Ovary (tissue), 10 donors: ENCODE data around the gene SPANXB1. TPM values are rescaled to one million over a fixed set of nuclear protein-coding genes. Genes with fewer than 3 reads are reported as not detected.
"Not testable (repeated sequence)": the region's sequence is repeated elsewhere in the genome, so short reads cannot be mapped to it uniquely, and the experiment has no call there.

Source experiments
- DNase-seq, 5 donors: peaks; one replicate each; pipeline ENCODE4 v3.0.0-alpha.2; 2019 to 2020
- H3K27ac ChIP-seq, 2 donors: fragments of 200-600 bp; one replicate each; pipeline versions ENCODE4 v1.5.1 to v1.8.0; 2019 to 2022
- H3K27me3 ChIP-seq: fragments of 200-600 bp; one replicate; pipeline ENCODE4 v1.8.0; 2022
- H3K36me3 ChIP-seq: fragments of 200-600 bp; sonication (generic); one replicate; pipeline ENCODE4 v1.5.1; 2019
- H3K4me1 ChIP-seq: one replicate; pipeline ENCODE4 v1.8.1; 2013; ENCODE audit warnings: mild to moderate bottlenecking, moderate library complexity; ENCODE audit not compliant: insufficient read depth
- H3K4me3 ChIP-seq: fragments of 200-600 bp; sonication (generic); one replicate; pipeline ENCODE4 v1.5.1; 2017
- H3K9me3 ChIP-seq, 2 donors: fragments of 200-600 bp in 1 of 2; sonication (generic) in 1 of 2; one replicate each; pipeline versions ENCODE4 v1.5.1 to v1.8.1; 2013 to 2019; ENCODE audit warnings: mild to moderate bottlenecking in 1 of 2, moderate library complexity in 1 of 2
- EP300 ChIP-seq: sonication (generic); formaldehyde crosslinking; IDR thresholded peaks from one replicate; pipeline ENCODE4 v1.6.1; 2017; ENCODE audit warnings: antibody characterized with exemption
- POLR2A ChIP-seq: fragments of 450-650 bp; IDR thresholded peaks from one replicate; pipeline ENCODE4 v1.6.1; 2017; ENCODE audit warnings: antibody characterized with exemption, mild to moderate bottlenecking, moderate library complexity
- WGBS, 3 donors: extraction: QIAGEN DNeasy Blood & Tissue Kit in 1 of 3; methylation state at CpG; one replicate each; pipeline versions ENCODE4 v1.1.5 to v1.1.7; 2013 to 2017; 5-methylcytosine and 5-hydroxymethylcytosine counted together
- intact Hi-C, 4 donors: fragments of 100-400 bp; cut with DNase I; formaldehyde crosslinking; loops; one replicate each; pipeline versions ENCODE4 v1.11.0 to v1.15.1; 2022 to 2023
- long read RNA-seq, 3 donors: library from polyadenylated mRNA in 2 of 3; unstranded in 2 of 3; transcript quantifications; one replicate each; pipeline ENCODE4 v2.0.0 and lab custom pipeline, GENCODE V29; 2021 to 2026
- polyA plus RNA-seq, 2 donors: library from polyadenylated mRNA; stranded (reverse); fragments of 200-250 nt in 1 of 2; fragments of 350-450 nt in 1 of 2; fragmentation: Illumina TruSeq in 1 of 2; extraction: RNeasy Lipid Tissue Mini Kit (QIAGEN cat#74804) in 1 of 2; gene quantifications; one replicate each; pipeline ENCODE4 v1.2.3, GENCODE V29; 2013 to 2014
- total RNA-seq, 7 donors: library from RNA; depleted of rRNA in 2 of 7; stranded (reverse); fragments of >200 nt in 2 of 7; fragmentation: NEBNext Ultra II Directional in 3 of 7; extraction: Animal tissue kit (Norgen Biotek cat#: 25700) in 3 of 7; gene quantifications; one replicate each; pipeline versions ENCODE4 v1.1.0 to v1.2.4, GENCODE V29; 2016 to 2023
- TF ChIP-seq, protein P1 (sequence below), 3 donors: fragments of 450-650 bp in 2 of 3; fragments of 200-600 bp in 1 of 3; IDR thresholded peaks; one replicate each; pipeline versions ENCODE4 v1.5.1 to v1.8.0; 2016 to 2022; ENCODE audit warnings: antibody characterized with exemption in 3 of 3, mild to moderate bottlenecking in 1 of 3
- donor health status: DM: no; HTN: no; CAD: no; lungs with moderate emphysema.
- donor health status: DM: no; HTN: no; CAD: no.
- donor health status: Bipolar disorder and iron deficiency.
- donor health status: DM: yes; HTN: yes; CAD: no.
- donor health status: DM: no; HTN: no; CAD: no.
- donor health status: DM: yes; HTN: yes; CAD: no.

The SPANXB1 gene, protein sequence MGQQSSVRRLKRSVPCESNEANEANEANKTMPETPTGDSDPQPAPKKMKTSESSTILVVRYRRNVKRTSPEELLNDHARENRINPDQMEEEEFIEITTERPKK
- total RNA-seq (not detected), polyA plus RNA-seq (not detected)
- long read RNA-seq, donor 1 = 0 reads
- long read RNA-seq, donor 2, partial matches to known transcripts = 0 of 1 reads
- long read RNA-seq, donor 2, other reads (novel, unspliced or antisense) = 0 of 1 reads
- long read RNA-seq, donor 3 = 0 reads

DNA sequence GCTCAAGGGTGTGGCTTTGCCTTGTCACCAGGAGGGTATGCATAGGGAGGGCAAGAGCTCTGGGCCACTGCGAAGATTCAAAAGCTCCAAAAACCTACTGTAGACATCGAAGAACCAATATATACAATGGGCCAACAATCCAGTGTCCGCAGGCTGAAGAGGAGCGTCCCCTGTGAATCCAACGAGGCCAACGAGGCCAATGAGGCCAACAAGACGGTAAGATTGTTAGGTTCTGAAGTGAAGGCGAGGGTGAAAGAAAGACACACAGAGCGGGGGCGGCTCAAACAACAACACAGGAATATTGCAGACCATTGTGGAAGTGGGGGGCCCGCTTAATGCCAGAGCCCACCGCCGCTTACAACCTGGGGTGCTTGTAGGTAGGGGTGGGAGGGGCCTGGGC is at the start of gene SPANXB1:
Gene SPANXB1 (plus strand): TSS at position 27 of the 400 bp plus-strand sequence. CDS start 100 bp downstream, at position 127.
- DNase-seq, H3K9me3 ChIP-seq, H3K4me1 ChIP-seq, intact Hi-C loops, H3K27ac ChIP-seq, H3K4me3 ChIP-seq, H3K27me3 ChIP-seq, H3K36me3 ChIP-seq: not testable (repeated sequence)
- WGBS, 3 donors = 90 to 95% (median 94%) methylated on average over 13 of the region's 13 CpGs

DNA sequence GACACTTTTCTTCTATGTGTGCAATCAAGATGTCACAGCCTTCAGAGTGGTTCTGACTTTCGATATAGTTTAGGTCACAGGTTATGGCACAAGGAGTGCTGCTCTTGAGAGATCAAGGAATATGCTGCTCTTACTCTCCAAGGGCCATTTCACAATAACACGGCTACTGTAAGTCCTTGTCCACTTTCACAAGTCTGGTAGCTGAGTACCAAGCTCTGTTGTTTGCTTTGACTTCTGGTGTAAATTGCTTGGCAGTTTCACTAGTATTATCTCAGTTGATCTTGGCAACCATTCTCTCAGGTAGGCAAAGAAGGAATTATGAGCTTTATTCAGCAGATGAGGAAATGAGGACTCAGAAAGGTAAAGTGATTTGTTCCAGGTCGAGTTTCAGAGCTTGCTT is 35.4 kb upstream of the SPANXB1 start:
- intact Hi-C loops = no loop called here
- Histone ChIP-seq H3K27me3 (no peaks in the 10 kb centered on the region), H3K27ac (no peak overlapping the region), H3K9me3 (no peaks in the 10 kb centered on the region), H3K36me3 (no peaks in the 10 kb centered on the region), H3K4me3 (no peak overlapping the region), H3K4me1 (no peaks in the 10 kb centered on the region)
- no peak for TF ChIP-seq EP300
- TF ChIP-seq POLR2A = no peak
- no peak for DNase-seq
- WGBS, 3 donors = 63 to 74% (median 71%) methylated on average over 3 of the region's 3 CpGs

- no peak for TF ChIP-seq POLR2A
- TF ChIP-seq EP300 = no peak
- TF ChIP-seq, protein P1, sequence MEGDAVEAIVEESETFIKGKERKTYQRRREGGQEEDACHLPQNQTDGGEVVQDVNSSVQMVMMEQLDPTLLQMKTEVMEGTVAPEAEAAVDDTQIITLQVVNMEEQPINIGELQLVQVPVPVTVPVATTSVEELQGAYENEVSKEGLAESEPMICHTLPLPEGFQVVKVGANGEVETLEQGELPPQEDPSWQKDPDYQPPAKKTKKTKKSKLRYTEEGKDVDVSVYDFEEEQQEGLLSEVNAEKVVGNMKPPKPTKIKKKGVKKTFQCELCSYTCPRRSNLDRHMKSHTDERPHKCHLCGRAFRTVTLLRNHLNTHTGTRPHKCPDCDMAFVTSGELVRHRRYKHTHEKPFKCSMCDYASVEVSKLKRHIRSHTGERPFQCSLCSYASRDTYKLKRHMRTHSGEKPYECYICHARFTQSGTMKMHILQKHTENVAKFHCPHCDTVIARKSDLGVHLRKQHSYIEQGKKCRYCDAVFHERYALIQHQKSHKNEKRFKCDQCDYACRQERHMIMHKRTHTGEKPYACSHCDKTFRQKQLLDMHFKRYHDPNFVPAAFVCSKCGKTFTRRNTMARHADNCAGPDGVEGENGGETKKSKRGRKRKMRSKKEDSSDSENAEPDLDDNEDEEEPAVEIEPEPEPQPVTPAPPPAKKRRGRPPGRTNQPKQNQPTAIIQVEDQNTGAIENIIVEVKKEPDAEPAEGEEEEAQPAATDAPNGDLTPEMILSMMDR (IDR thresholded peaks at IDR 0.05) = no peak
- Histone ChIP-seq H3K27me3 (no peaks in the 10 kb centered on the region), H3K4me1 (no peaks in the 10 kb centered on the region), H3K36me3 (no peaks in the 10 kb centered on the region), H3K4me3 (no peak overlapping the region), H3K27ac (no peak overlapping the region), H3K9me3 (no peaks in the 10 kb centered on the region)
- 78 to 81% (median 80%) methylated on average over 4 of the region's 4 CpGs for WGBS, 3 donors
- no peak for DNase-seq
- intact Hi-C loops = no loop called here
Observed at GRCh38 chrX:140971099-140971795, 31.1 kb upstream of the SPANXB1 start.

GRCh38 chrX:140975472-140975871 is 26.9 kb upstream of the SPANXB1 start:
- no peaks in the 10 kb centered on the region for H3K36me3 ChIP-seq
- no peak for DNase-seq
- TF ChIP-seq, protein P1 (IDR thresholded peaks at IDR 0.05) = no peak
- TF ChIP-seq POLR2A (no peak), EP300 (no peak)
- H3K27me3 ChIP-seq = no peaks in the 10 kb centered on the region
- H3K9me3 ChIP-seq = no peaks in the 10 kb centered on the region
- intact Hi-C loops = no loop called here
- no peaks in the 10 kb centered on the region for H3K4me1 ChIP-seq
- H3K4me3 ChIP-seq = no peak overlapping the region
- 29 to 44% (median 43%) methylated on average over 3 of the region's 3 CpGs for WGBS, 3 donors
- no peak overlapping the region for H3K27ac ChIP-seq

- no peak overlapping the region for H3K4me3 ChIP-seq
- H3K9me3 ChIP-seq = no peaks in the 10 kb centered on the region
- no peaks in the 10 kb centered on the region for H3K4me1 ChIP-seq
- H3K27me3 ChIP-seq = no peaks in the 10 kb centered on the region
- TF ChIP-seq EP300 = no peak
- TF ChIP-seq POLR2A = no peak
- TF ChIP-seq, protein P1 (IDR thresholded peaks at IDR 0.05) = no peak
- 85 to 93% (median 90%) methylated on average over 3 of the region's 3 CpGs for WGBS, 3 donors
- H3K27ac ChIP-seq = no peak overlapping the region
- intact Hi-C loops = no loop called here
- DNase-seq = no peak
- no peaks in the 10 kb centered on the region for H3K36me3 ChIP-seq
Observed at GRCh38 chrX:140980271-140980670, 22.1 kb upstream of the SPANXB1 start.
